Fibroblast of upper back skin (primary cell): ENCODE results near the gene ZNG1E.
"Not testable (repeated sequence)": the region's sequence is repeated elsewhere in the genome, so short reads cannot be mapped to it uniquely, and the experiment has no call there.

Experiments
- DNase-seq: peaks from one replicate; pipeline ENCODE4 v3.0.0-alpha.2; 2013

ZNG1E gene

DNA sequence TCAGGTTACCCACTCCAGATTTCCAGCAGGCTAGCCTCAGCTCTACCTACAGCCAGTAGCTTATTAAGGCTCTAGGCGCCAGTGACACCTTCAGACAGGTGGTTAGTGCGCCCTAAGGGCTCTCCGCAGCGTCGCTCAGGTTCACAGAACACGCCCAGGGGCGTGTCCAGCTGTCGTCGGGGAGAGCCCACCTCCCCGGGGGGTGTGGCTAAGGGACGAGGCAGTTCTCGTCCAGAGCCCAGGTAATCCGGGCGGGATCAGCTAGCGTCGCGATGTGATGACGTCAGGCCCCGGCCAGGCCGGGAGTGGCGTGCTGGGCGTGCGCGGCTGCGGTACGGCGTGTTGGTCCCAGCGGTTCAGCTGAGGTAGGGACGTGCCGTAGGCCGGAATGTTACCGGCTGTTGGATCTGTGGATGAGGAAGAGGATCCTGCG lies at the start of gene ZNG1E:
Gene ZNG1E (plus strand): TSS at position 340 of the 433 bp plus-strand sequence. CDS start 49 bp downstream, at position 389.
- peak; percentile 1 for DNase-seq

DNA sequence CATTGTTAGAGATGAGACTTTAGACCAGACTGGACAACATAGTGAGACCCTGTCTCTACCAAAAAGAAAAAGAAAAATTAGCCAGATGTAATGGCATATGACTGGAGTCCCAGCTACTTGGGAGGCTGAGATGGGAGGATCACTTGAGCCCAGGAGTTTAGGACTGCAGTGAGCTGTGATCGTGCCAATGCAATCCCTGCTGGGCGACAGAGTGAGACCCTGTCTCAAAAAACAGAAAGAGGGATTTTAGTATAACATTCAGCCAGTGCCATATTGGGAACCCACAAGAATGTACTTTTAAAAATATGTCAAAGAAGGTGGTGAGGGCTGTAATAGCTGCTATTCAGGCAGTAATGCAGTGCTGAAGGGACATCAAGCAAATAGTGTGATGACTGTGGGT lies 2.1 kb upstream of the ZNG1E start:
- DNase-seq = not testable (repeated sequence)

DNA sequence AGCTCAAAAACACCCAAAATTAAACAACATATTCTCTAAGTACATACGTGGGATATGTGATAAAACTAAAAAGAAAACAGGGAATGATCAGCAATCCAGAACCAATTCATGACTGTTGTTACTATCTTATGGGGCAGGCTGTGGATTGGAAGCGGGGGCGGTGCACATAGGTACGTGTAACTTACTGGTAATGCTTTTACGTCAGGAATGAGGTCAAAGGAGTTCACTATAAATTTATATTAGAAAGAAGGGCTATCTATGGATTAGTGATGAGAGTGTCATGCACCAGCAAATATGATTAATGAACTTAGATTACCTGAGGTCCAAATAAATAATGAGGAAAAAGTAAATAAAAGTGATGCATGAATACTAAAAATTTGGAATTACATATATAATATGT lies 710 bp upstream of the ZNG1E start:
- not testable (repeated sequence) for DNase-seq

DNA sequence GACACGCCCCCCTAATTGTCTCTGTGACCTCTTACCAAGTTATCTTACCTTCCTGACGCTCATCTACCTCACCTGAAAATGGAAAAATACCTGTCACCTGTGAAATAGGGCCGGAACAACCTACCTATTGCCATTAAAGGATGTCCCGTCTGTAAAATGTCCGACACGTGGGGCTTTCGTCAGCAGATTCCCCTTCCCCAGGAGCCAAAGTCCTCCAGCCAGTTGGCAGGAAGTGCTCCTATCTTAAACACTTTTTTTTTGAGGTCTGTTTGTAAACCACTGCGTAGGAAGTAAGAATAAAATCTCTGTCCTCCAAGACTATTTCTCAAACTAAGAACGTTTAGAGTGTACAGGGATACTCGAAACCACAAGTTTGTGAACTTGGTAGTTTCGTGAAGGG lies 661 bp downstream of the ZNG1E start:
- not testable (repeated sequence) for DNase-seq

DNA sequence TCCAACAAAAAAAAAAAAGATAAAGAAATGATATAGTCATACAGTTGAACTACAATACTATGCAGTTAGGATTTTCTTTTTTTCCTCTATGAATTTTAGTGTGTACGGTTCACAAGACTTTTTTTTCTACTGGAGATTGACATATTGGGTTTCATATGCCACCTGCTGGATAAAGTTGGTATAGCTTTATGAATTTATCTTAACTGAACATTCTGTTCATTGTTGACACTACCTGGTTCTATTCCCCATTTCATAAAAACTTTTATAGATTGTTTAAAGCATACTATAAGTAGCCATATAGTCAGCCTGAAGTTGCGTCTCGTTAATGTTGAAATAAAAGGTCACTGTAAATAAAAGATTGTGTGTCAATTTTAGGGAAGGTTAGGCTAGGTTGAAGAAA lies 2.8 kb downstream of the ZNG1E start:
- not testable (repeated sequence) for DNase-seq

DNA sequence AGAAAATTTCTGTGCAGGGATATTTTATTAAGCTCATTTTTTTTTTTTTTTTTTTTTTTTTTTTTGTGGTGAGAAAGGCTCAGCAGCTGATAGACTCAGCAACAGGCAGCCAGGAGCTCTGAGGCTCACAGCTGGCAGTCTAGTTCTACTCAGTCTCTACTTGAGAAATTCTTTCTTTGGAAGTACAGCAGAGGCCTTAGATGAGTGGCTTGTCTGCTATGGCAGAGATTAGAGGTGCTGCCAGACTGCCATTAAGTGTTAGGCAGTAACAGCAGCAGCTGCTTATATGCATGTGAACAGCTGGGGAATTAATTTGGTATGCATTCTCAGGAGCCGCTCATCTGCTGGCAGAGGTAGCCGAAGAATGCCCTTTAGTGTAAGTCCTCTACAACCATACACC lies 27.8 kb downstream of the ZNG1E start:
- DNase-seq = not testable (repeated sequence)

DNA sequence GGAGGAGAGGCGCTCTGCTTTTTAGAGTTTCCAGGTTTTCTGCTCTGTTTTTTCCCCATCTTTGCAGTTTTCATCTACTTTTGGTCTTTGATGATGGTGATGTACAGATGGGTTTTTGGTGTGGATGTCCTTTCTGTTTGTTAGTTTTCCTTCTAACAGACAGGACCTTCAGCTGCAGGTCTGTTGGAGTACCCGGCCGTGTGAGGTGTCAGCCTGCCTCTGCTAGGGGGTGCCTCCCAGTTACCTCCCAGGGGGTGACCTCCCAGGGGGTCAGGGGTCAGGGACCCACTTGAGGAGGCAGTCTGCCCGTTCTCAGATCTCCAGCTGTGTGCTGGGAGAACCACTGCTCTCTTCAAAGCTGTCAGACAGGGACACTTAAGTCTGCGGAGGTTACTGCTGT lies 38.7 kb downstream of the ZNG1E start:
- DNase-seq = not testable (repeated sequence)

DNA sequence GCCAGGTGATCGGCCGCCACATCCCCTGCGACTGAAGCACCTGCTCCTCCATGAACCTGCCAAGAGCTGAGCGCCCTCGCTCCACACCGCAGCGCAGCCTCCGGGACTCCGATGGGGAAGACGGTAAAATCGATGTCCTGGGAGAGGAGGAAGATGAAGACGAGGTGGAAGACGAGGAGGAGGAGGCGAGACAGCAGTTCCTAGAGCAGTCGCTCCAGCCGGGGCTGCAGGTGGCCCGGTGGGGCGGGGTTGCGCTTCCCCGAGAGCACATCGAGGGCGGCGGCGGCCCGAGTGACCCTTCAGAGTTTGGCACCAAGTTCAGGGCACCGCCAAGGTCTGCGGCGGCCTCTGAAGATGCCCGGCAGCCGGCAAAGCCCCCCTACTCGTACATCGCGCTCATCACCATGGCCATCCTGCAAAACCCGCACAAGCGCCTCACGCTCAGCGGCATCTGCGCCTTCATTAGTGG lies 61.4 kb downstream of the ZNG1E start, which contains the start of gene FOXD4L4:
Gene FOXD4L4 (plus strand): TSS at position 51 of the 469 bp plus-strand sequence. CDS start 0 bp downstream, at position 51.
- not testable (repeated sequence) for DNase-seq

DNA sequence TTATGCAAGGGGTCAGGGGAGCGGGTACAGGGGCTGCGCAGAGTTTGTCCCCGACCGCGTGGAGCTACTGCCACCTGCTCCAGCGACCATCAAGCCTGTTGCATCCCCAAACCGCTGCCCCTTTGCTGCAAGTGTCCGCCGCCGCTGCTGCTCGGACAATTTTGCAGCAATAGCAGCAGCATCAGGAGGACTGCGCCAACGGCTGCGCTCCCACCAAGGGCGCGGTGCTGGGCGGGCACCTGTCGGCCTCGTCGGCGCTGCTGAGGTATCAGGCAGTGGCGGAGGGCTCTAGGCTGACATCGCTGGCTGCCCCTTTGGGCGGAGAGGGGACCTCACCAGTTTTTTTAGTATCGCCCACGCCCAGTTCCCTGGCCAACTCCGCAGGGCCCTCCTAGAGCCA lies 62.4 kb downstream of the ZNG1E start:
- not testable (repeated sequence) for DNase-seq
